Natural killer cell (primary cell): Measurements from ENCODE around the gene MEGF6. TPM values are rescaled to one million over a fixed set of nuclear protein-coding genes. Genes with fewer than 3 reads are reported as not detected.

Experiments used
- ATAC-seq, 3 donors: fragments of 150-1000 bp in 2 of 3; fragments of 200-7000 bp in 1 of 3; cut with Tn5 transposase; 1 replicate in 1 of 3; 2 replicates in 2 of 3; pipeline ENCODE4 v1.10.0; 2021; ENCODE audit warnings: mild to moderate bottlenecking in 2 of 3, moderate library complexity in 2 of 3
- DNase-seq, 2 donors: peaks; one replicate each; pipeline versions ENCODE4 v3.0.0 to v3.0.0-alpha.2; 2013 to 2021; ENCODE audit warnings: mixed read lengths in 1 of 2
- H3K27ac ChIP-seq: one replicate; pipeline ENCODE4 v1.5.1; 2013; ENCODE audit warnings: mild to moderate bottlenecking, low read length
- H3K27me3 ChIP-seq: one replicate; pipeline ENCODE4 v1.6.1; 2013; ENCODE audit warnings: low read length; ENCODE audit not compliant: control insufficient read depth, insufficient read depth
- H3K36me3 ChIP-seq: one replicate; pipeline ENCODE4 v1.6.1; 2013; ENCODE audit warnings: low read length; ENCODE audit not compliant: control insufficient read depth, insufficient read depth
- H3K4me1 ChIP-seq: one replicate; pipeline ENCODE4 v1.6.1; 2013; ENCODE audit warnings: low read length; ENCODE audit not compliant: control insufficient read depth, insufficient read depth
- H3K4me3 ChIP-seq: one replicate; pipeline ENCODE4 v1.5.1; 2013; ENCODE audit warnings: low read length
- H3K9me3 ChIP-seq: one replicate; pipeline ENCODE4 v1.6.1; 2013; ENCODE audit warnings: low read length; ENCODE audit not compliant: control insufficient read depth, insufficient read depth
- H3K27ac Mint-ChIP-seq, 2 donors: one replicate each; pipeline ENCODE4 v1.8.0; 2022; ENCODE audit warnings: mild to moderate bottlenecking in 2 of 2, mixed read lengths in 2 of 2, moderate library complexity in 1 of 2
- H3K27me3 Mint-ChIP-seq, 2 donors: one replicate each; pipeline ENCODE4 v1.8.0; 2022; ENCODE audit warnings: low read depth in 2 of 2, mixed read lengths in 2 of 2
- H3K36me3 Mint-ChIP-seq: one replicate; pipeline ENCODE4 v1.8.0; 2022; ENCODE audit warnings: mixed read lengths
- H3K4me1 Mint-ChIP-seq, 2 donors: one replicate each; pipeline ENCODE4 v1.8.0; 2022; ENCODE audit warnings: mixed read lengths in 2 of 2
- H3K4me3 Mint-ChIP-seq: one replicate; pipeline ENCODE4 v1.8.0; 2022; ENCODE audit warnings: mild to moderate bottlenecking, moderate library complexity, mixed read lengths
- H3K9me3 Mint-ChIP-seq, 2 donors: one replicate each; pipeline ENCODE4 v1.8.0; 2022; ENCODE audit warnings: mixed read lengths in 2 of 2
- WGBS: methylation state at CpG from one replicate; pipeline ENCODE4 v1.1.7; 2013; ENCODE audit warnings: missing lambda C conversion rate; ENCODE audit not compliant: insufficient coverage; 5-methylcytosine and 5-hydroxymethylcytosine counted together
- intact Hi-C: fragments of 100-400 bp; cut with micrococcal nuclease; formaldehyde crosslinking; loops from one replicate; pipeline ENCODE4 v1.14.2; 2022
- total RNA-seq, 4 donors: library from RNA; stranded (reverse); fragments of 120-200 nt in 1 of 4; gene quantifications; one replicate each; pipeline versions ENCODE4 v1.2.3 to v1.2.4, GENCODE V29; 2013 to 2022
- TF ChIP-seq, protein P1 (sequence below): fragments of 200-600 bp; IDR thresholded peaks from one replicate; pipeline ENCODE4 v1.8.0; 2022; ENCODE audit warnings: antibody characterized with exemption

MEGF6 gene
- total RNA-seq, 3 donors from 2014 or later (not counting 1 experiment from before 2014, with no cell fraction given): 3.1 to 15.6 (median 5.1) TPM

DNA sequence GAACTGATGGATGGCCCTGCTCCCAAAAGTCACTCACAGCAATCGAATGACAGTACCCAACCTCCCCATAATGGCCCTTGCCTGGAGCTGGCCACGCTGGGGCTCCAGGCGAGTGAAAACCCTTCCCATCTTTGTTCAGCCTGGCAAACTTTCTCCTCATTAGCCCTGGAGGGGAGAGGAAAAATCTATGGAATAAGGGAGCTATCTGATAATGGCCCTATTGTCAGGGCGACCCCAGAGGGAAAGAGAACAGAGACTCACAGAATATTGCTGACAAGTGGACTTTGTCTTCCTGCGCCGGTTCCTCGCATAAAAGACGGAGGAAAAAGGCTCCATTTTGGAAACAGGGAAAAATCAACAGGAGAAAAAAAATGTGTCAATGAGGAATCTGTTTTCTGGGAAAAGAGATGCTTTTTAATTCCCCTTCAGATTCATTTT is 169.9 kb downstream of the MEGF6 start:
- H3K36me3 Mint-ChIP-seq: no peaks in the 10 kb centered on the region
- TF ChIP-seq, protein P1, sequence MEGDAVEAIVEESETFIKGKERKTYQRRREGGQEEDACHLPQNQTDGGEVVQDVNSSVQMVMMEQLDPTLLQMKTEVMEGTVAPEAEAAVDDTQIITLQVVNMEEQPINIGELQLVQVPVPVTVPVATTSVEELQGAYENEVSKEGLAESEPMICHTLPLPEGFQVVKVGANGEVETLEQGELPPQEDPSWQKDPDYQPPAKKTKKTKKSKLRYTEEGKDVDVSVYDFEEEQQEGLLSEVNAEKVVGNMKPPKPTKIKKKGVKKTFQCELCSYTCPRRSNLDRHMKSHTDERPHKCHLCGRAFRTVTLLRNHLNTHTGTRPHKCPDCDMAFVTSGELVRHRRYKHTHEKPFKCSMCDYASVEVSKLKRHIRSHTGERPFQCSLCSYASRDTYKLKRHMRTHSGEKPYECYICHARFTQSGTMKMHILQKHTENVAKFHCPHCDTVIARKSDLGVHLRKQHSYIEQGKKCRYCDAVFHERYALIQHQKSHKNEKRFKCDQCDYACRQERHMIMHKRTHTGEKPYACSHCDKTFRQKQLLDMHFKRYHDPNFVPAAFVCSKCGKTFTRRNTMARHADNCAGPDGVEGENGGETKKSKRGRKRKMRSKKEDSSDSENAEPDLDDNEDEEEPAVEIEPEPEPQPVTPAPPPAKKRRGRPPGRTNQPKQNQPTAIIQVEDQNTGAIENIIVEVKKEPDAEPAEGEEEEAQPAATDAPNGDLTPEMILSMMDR: no peak
- H3K4me1 Mint-ChIP-seq: no peaks in the 10 kb centered on the region
- Histone ChIP-seq H3K27me3 (no peaks in the 10 kb centered on the region), H3K27ac (no peak overlapping the region), H3K9me3 (no peaks in the 10 kb centered on the region), H3K4me1 (no peaks in the 10 kb centered on the region), H3K4me3 (no peak overlapping the region), H3K36me3 (no peaks in the 10 kb centered on the region)
- no peak overlapping the region for H3K27ac Mint-ChIP-seq
- ATAC-seq (no peak), DNase-seq (no peak)
- intact Hi-C loops: no loop called here
- H3K27me3 Mint-ChIP-seq: peaks cover 5 to 7% of the 10 kb centered on the region in 2 donors
- no peak overlapping the region for H3K4me3 Mint-ChIP-seq
- no peaks in the 10 kb centered on the region for H3K9me3 Mint-ChIP-seq
- WGBS: 83% methylated on average over 8 of the region's 8 CpGs

DNA sequence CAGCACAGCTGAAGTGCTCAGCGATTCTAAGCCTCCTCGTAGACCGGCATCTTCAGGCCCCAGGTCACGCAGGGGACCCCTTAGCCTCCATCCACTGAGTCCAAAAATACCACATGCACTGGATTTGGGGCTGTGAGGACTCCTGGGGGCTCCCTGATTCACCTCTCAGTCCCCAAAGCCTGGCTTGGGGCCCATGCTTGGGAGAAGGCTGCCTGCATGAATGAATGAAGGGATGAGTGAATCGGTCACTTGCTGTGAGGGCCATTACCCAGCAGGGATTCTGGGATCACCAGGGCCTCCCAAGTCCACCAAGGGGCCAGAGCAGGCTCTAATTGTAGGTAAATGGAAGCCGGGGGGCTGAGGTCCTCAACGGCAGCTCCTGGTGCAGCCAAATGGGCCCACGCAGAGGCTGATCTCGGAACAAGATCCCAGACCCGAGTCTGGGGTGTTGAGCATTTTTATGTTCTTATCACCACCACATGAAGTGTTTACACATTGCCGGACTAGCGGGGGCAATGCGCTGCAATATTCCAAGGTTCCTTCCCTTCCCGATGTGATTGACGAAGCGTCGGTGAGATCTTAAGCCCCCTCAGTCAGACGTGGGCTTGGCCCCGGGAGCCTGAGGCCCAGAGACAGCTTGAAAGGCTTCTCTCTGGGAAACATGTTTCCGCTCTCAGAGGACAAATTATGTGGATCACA is 170.4 kb downstream of the MEGF6 start:
- TF ChIP-seq, protein P1: no peak
- H3K9me3 Mint-ChIP-seq: no peaks in the 10 kb centered on the region
- H3K36me3 Mint-ChIP-seq: no peaks in the 10 kb centered on the region
- H3K27ac ChIP-seq: no peak overlapping the region
- no peaks in the 10 kb centered on the region for H3K27me3 ChIP-seq
- intact Hi-C loops: no loop called here
- no peak overlapping the region for H3K27ac Mint-ChIP-seq
- ATAC-seq: no peak
- 84% methylated on average over 20 of the region's 20 CpGs for WGBS
- no peaks in the 10 kb centered on the region for H3K4me1 ChIP-seq
- H3K36me3 ChIP-seq: no peaks in the 10 kb centered on the region
- no peaks in the 10 kb centered on the region for H3K9me3 ChIP-seq
- no peak overlapping the region for H3K4me3 ChIP-seq
- H3K4me3 Mint-ChIP-seq: no peak overlapping the region
- H3K4me1 Mint-ChIP-seq: no peaks in the 10 kb centered on the region
- no peak for DNase-seq
- H3K27me3 Mint-ChIP-seq: peaks cover 5 to 7% of the 10 kb centered on the region in 2 donors

DNA sequence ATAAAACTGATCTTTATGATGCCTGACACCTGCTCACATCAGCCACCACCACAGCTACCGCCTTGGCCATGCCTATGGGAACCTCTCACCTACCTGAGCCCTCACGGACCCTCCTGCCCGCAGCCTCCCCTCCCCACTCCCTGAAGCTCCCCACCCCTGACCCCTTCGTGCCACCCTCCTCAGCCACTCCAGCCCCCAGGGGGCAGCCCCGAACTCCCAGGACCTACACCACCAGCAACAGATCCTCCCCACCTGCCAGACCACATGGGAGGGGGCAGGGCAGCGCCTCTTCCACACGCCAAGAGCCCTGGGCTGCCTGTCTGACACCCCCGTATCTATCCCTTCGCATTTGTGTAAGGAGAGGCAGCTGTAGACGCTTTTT is 171.0 kb downstream of the MEGF6 start:
- Mint-ChIP-seq H3K36me3 (no peaks in the 10 kb centered on the region), H3K27me3 (peaks cover 5 to 7% of the 10 kb centered on the region in 2 donors), H3K27ac (no peak overlapping the region), H3K4me1 (no peaks in the 10 kb centered on the region), H3K4me3 (no peak overlapping the region), H3K9me3 (no peaks in the 10 kb centered on the region)
- intact Hi-C loops: no loop called here
- Histone ChIP-seq H3K4me1 (no peaks in the 10 kb centered on the region), H3K36me3 (no peaks in the 10 kb centered on the region), H3K27me3 (no peaks in the 10 kb centered on the region), H3K27ac (no peak overlapping the region), H3K4me3 (no peak overlapping the region), H3K9me3 (no peaks in the 10 kb centered on the region)
- 51% methylated on average over 10 of the region's 10 CpGs for WGBS
- TF ChIP-seq, protein P1: no peak
- no peak for ATAC-seq
- no peak for DNase-seq

Other genes with a start within 250 kb of the MEGF6 start
- gene ARHGEF16, start 156.8 kb downstream of the MEGF6 start, total RNA-seq: not detected
- 10 to 100 TPM; 36.2 to 46.7 (median 37.9) TPM for gene TPRG1L, start 13.5 kb upstream of the MEGF6 start, total RNA-seq
- gene WRAP73, start 38.6 kb upstream of the MEGF6 start, total RNA-seq: 10 to 100 TPM; 27.8 to 35.4 (median 30.1) TPM
- under 1 TPM; 0.28 to 0.50 (median 0.39) TPM for gene TP73, start 41.0 kb upstream of the MEGF6 start, total RNA-seq
- not detected for gene CCDC27, start 140.9 kb upstream of the MEGF6 start, total RNA-seq
- 1 to 10 TPM in 2 of 3 donors, under 1 TPM in 1; 0.78 to 2.6 (median 1.6) TPM for gene SMIM1, start 161.2 kb upstream of the MEGF6 start, total RNA-seq
- 10 to 100 TPM; 33.5 to 49.8 (median 45.2) TPM for gene LRRC47, start 185.0 kb upstream of the MEGF6 start, total RNA-seq
- gene CEP104, start 245.7 kb upstream of the MEGF6 start, total RNA-seq: 10 to 100 TPM; 37.1 to 60.2 (median 51.8) TPM
- 10 to 100 TPM; 18.3 to 27.8 (median 18.5) TPM for gene DFFB, start 246.0 kb upstream of the MEGF6 start, total RNA-seq